HG02759 (cell line): ENCODE measurements around the gene DAB1.

Experiments used
- ATAC-seq: cut with Tn5 transposase; IDR thresholded peaks from one replicate; pipeline ENCODE4 v1.9.1; 2021; ENCODE audit warnings: mild to moderate bottlenecking, moderate library complexity; ENCODE audit not compliant: unreplicated experiment

The DAB1 gene

DNA sequence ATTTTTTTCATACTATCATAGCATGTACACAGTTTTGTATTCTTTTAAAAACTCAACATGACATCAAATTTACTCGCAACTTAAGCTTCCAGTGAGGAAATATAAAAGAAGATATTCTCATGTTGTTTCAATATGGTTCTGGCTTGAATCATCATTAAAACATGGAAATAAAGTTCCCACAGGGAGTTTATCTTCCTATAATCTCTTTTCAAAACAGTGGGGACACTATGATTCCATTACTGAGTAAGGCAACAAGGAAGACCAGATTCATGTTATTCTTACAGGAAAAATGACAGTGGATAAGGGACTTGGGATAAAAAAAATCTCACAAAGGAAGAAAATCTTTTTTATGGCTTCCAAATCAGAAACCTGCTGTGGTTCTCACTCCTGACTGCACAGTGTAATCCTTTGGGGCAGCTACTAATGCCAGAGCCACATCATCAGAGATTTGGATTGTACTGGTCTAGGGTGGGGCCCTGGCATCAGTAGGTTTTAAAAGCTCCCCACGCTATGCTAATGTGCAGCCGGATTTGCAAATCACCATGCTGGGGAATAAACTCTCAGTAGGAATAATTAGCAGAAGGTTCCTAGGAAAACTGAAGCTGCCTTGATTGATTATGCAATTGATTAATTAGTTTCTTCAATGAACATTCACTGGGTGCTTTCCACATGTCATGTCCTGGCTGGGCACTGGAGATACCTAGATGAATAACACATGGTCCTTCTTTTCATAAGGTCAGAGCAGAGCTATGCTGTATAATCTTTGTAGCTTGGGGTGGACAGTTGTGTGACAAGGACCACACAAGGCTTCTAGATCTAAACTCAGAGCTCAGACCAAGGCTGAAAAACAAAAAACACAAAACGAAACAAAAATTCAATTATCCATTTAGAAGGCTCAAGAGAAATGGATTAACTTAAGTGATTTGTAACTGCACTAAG is 386.9 kb downstream of the DAB1 start:
- no peak for ATAC-seq

DNA sequence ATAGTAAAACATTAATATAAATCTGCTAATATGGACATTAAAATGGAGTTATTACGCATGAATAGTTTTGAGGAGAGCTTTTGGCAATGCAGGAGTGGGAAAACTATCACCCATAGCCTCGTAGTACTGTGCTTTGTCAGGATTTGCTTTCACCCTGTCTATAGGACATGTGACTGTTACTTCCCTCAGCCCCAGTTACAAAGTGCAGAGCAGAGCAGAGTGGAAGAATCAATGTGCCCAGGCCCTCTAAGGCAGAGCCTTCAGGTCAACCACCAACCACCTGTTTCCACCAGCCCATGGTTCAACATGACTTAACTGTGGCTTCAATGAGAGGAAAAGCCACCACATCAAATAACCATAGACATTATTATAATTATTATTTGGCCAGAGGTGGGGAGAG is 389.1 kb downstream of the DAB1 start:
- no peak for ATAC-seq

DNA sequence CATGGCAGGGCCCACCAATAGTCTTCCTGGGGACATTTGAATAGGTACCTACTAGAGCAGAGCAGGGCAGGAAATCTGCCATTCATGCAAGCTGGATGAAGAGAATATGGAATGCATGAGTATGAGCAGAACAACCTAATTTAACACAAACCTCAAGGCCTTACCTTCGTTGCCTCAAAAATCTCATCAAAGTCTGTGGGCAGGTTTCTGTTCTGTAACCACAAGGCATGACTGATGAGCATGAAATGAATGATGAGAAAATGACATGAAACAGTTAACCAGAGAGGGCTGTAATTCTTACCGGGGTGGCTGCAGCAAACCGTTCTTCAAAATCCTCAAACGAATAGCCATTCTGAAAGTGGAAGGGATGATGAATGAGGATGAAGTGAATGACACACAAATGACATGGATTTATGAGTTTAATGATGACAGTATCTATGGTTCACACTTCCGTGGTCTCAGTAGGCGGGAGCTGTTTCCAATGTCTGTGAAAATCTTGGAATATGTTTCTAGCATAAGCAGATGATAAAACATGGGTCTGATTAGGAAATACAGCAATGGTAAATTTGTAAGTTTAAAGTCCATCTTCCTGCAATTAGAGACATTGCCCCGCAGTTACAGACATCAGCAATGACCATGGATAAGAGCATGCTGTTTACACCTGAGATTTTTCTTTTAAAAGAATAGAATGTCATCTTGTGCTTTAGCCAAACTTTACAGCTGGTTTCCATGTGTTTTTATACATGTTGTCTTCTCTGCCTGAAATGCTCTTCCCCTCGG is 390.4 kb downstream of the DAB1 start:
- ATAC-seq, result no peak

DNA sequence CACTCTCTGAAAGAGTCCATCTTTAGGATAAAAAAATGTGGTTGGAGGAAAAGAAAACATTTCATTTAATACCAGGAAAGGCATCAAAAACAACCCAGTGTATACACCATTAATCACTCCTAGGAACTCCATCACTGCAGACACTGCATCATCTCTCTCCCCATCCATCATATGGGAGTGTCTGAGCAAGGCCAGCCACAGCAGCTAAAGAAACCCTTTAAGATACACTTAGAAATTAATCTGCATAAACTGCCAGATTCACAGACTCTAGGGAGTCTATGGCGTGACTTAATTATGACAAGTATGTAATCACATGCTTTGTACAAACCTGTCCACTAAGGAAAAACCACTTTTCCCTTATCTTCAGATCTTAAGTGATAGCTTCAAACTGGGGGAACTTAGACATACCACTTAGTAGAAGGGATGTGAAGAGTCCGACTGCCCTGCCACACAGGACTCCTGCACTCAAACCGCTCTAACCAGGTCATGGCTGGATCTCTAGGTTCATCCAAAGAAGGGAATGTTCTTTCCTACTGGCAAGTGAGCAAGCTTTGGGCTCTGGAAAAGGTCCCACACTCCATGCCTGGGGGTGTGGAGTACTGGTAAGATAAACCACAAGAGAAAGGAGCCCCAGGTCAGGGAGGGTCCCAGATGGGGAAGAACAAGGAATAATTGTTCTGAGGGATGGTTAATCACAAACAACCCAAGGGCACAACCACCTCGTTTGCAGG is 397.1 kb downstream of the DAB1 start:
- ATAC-seq, result no peak

DNA sequence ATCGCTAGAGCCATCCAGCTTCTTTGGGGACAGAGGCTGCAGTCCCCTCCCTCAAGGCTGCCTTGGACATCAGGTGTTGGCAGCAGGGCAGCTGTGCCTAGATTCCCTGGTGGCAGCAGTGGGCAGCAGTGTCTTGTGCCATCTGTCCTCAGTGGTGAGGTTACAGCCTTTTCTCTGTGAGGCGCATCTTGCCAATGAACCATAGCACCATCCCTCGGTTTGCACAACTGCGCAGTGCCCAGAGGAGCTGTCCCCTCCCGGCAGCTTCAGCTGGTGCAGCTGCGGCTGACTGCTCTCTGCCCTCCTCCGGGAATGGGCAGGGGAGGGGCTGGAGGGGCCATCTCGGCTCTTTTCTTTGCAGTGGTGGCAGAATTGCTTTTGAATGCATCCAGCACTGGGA is 399.0 kb downstream of the DAB1 start:
- no peak for ATAC-seq

DNA sequence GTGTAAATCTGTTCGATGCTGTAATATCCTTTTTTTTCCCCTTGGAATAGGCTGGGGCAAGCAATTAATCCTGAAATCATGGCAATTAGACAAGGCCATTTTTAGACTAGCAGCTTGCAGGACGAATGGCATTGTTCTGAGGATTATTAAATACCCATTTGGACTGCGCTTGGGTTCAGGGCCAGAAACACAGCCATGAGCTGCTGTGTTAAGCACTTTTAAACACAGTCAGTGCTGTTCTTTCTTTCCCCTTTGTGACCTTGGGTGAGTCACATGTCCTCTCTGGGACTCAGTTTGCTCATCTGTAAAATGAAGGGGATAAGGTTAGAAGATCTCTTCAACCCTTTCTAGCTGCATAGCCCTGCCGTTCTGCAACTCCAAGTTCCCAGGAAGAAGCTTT is 399.4 kb downstream of the DAB1 start:
- ATAC-seq, result no peak

DNA sequence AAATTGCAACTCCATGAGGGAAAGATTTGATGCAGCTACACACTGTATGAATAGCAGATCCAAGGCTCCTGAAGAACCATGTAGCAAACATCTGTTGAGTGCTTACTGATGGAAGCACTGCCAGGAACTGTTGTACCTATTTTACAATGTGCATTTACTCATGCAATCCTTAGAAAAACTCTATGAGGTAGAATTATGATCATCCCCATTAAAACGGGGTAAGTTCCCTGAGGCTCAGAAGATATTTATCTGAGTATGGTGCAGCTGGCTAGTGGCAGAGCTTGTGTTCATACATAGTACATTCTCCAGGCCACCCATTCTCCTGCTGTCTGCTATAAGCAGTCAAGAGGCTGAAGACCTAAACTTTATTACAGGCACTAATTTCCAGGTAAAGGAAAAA is 403.6 kb downstream of the DAB1 start:
- ATAC-seq, result no peak

DNA sequence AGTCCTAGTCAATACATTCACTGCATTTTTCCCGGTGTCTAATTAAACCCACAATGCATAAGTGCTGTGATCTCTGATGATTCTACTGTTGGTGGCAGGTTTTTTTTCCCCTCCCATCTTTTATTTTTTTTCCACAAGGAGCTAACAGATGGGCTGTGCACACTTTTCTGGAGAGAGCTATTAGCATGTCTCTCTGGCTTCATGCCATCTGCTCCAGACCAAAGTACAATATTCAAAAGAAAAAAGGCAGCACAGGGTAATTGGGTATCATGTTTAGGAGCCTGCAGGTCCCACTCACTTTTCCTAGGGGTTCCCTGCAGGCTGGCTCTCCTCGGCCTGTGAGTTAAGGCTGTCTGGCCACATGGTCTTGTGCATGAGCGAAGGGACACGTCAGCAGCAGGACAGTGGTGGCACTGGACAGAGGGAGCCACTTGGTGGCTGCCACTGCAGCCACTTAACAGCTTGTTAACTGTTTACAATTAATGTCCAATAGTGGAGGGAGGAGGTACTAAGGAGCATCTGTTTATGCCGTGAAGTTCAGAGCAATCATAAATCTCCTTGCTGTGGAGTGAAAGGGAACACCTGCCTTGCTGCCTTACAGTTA is 404.5 kb downstream of the DAB1 start:
- ATAC-seq, result no peak

DNA sequence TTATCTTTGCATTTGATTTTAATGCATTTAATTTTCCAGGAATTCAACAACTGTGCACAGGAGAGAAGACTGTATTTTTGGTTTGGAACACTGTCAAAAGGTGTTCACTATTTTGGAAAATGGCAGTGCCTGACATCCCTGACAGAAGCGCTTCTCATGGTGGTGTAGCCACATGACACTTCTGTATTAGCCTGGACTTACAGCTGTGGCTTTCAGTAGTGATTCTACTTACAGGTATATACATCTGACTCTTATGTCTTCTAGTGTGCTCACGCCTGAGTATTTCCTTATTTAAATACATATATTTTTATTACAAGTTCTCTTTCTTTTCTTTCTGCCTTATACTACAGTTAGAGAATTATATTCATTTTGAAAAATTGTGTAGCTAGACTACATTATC is 405.7 kb downstream of the DAB1 start:
- ATAC-seq, result no peak

DNA sequence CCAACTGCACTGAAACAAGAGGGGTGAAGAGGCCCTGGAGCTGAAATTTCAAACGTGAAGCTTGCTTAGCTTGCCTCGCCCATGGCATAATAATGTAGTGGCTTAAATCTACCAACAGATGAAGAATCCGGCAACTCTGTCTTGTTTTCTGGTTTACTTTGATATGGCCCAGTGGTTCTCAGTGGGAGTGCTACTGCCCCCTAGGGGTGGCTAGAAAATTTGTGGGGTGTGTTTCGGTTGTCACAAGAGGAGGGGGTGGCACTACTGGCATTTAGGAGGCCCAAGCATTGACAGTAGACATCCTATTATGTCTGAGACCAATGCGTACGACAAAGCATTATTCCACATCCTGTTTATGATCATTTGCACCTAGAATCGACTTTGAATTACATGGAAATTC is 406.1 kb downstream of the DAB1 start:
- no peak for ATAC-seq

DNA sequence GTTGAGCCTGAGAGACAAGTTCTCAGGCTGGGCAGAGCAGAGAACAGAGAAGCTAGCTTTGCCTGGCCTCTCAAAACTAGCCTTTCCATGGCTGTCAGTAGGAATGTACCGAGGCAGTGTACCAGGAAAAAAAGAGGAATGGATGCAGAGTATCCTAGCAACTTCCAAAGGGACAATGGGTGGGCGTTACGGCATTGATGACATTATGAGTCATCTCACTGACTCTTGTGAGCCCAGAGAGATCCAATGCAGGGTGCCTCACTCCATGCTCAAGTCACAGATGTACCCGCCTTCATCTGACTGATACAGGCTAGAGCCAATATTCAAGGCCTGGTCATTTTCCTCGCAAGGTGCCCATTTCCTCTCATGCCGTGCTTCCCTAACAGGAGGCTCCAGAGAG is 406.7 kb downstream of the DAB1 start:
- ATAC-seq, result no peak

DNA sequence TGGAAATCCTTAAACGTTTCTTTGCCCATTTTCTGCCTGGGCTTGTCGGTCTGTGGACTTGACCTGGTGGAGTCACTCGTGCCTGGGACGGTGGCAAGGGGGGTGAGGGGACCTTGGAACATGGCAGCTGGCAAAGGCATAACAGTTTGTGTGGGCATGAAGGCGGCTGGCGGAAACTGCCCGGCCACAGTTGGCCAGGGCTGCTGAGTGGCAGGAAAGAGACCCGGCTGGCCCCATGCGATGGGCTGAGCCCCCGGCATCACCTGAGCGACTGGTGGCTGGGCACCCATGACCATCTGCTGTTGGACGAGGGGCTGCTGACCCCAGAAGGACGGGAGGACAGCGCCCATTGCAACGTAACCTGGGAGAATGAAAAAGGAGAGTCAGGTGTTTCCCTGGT is 408.8 kb downstream of the DAB1 start:
- no peak for ATAC-seq

DNA sequence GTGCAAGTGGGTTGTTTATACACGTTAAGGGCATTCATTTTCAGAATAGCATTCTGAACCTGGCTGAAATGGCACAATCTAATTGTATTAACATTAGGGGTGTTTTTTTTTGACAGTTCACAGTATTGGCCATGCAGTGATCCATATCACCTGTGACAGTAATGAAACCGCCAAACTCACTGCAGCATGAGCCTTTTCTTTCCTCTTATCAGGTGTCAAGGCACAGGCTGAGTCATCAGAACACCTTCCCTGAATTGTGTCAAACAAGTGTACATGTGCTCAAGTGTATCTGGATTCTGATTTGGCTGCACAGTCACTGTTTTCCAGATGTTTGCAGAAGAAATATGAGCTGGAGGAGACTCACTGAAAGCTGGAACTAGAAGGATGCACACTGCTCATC is 410.3 kb downstream of the DAB1 start:
- no peak for ATAC-seq

DNA sequence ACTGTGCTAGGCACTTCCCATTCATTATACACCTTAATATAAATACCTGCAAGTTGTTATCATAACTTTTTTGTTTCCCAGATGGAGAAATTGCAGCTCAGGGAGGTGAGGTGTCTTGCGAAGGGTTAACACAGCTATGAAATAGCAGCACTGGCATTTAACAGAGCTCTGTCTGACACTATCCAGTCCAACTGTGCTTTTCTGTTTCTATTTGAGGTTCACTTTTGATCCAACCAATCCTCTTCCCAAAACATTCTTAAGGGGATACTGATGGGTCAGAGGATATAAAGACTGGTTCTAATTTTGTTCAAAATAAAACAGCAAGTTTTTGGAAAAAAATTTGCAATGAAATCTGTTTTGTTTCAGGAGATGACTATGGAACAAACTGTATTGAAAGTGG is 411.5 kb downstream of the DAB1 start:
- no peak for ATAC-seq

DNA sequence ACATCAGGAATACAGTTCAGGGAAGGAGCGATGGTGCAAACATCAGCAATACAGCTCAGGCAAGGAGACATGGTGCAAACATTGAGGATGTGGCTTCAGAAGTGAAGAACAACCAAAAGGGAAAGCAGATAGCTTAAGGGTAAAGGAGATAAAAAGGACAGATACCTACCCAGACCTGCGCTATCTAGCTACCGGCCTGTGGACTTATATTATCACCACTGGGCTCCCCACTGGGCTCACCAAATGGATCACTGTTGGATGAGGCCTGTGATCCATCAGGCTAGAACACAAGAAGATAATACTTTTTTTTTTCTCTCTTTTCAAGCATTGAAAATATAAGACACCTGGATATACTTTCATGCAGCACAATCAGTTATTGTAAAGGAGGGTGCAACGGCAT is 413.3 kb downstream of the DAB1 start:
- ATAC-seq, result no peak

DNA sequence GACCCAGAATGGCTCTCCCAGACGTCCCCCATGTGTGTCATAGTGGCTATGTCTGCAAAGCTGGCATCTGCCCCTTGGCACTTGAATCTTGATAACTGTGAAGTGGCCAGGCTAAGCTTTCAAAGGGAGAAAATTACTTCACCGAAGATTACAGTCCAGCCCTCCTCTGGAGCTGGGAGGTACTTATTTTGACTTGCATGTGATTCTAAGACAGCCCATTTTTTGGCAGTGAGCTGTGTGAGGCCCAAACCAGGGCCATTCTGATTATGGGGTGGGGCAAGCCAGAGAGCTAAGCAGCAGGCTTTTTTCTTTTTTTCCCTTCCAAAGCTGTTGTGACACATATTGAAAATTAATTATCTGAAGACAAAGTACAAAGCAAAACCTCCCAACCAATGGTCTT is 415.9 kb downstream of the DAB1 start:
- no peak for ATAC-seq

DNA sequence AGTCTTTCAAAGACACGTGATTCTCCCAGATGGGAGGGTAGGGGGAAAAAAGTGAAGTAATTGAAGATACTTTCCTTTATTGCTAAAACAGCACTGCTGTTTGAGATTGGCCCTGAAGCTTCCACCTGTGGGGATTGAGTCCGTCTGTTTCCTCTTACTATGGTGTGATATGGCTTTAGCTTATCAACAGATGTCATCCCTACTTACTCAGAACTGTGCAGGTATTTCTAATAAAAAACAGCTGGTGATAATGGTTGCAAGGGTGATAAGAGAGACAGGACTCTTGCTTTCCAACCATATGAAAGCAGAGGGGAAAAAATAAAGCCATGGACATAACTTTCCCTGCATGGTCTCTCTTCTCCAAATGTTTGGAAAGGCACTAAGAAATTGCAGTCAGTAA is 416.4 kb downstream of the DAB1 start:
- ATAC-seq, result no peak

DNA sequence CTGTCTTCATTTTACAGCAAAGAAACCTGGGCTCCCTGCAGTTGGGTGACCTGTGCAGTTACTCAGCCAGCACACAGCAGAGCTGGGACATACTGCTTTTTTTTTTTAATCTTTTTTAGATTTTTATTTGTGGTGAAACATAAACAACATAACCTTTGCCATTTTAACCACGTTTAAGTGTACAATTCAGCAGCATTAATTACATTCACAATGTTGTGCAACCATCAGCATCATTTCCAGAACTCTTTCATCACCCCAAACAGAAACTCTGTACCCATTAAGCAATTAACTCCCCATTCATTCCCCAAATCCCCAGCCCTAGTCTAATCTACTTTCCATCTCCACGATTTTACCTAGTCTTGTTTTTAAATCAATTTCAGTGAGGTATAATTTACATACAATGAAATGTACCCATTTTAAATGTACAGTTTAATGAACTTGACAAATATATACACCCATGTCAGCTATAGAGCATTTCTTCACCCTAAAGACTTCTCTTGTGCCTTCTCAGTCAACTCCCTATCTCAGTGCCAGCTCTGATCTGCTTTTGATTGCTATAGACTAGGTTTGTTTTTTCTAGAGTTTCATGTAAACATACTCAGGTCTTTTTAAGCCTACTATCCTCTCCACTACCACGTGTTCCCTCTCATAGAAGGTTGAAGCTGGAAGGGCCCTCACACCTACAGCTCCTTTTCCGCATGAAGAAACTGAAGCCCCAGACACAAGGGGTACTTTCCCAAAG is 420.3 kb downstream of the DAB1 start:
- no peak for ATAC-seq

DNA sequence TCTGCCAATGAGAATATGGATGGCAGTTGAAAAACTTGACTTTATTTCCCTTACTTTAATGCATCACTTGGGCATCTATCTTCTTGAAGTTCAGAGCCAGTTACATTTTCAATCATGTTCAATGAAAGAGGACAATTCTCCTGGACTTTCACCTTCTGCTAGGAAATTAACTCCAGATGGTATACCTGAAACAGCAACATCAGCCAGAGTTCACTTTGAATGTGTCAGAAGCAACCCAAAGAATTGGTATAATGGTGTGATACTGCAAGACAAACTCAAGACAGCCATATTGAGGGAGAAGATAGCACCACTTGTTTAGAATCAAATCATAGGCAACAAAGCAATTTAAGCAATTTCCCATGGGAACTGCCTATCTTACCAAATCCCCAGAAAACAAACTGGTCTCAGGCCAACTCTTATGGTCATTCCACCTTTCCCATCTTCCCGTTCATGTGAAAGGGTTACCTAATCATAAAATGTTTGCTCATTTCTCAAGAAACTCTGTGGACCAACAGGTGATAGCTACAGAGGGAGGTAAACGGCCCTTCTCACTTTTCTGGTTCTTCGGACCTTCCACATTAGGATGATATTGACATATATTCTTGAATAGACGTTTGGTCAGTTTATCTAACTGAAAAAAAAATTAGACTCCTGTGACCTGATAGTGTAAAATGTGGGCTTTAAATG is 428.3 kb downstream of the DAB1 start:
- ATAC-seq, result no peak

DNA sequence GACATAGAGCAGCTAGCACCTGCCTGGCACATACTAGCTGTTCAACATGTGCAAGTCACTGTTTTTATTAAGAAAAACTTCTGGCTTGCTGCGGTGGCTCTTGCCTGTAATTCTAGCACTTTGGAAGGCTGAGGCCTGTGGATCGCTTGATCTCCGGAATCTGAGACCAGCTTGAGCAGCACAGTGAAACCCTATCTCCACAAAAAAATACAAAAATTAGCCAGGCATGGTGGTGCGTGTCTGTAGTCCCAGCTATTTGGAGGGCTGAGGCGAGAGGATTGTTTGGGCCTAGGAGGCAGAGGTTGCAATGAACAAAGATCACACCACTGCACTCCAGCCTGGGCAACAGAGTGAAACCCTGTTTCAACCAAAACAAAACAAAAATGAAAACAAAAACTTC is 430.4 kb downstream of the DAB1 start:
- no peak for ATAC-seq
